Upper lobe of right lung (tissue), 1 donor: Measurements from ENCODE around the gene CRNKL1. TPM values are rescaled to one million over a fixed set of nuclear protein-coding genes. Genes with fewer than 3 reads are reported as not detected.

Experiments
- ATAC-seq: fragments of 200-7000 bp; cut with Tn5 transposase; one replicate; pipeline ENCODE4 v1.9.1; 2020; ENCODE audit warnings: mild to moderate bottlenecking, moderate library complexity
- DNase-seq: peaks from one replicate; pipeline ENCODE4 v3.0.0-alpha.2; 2020
- H3K27ac ChIP-seq: fragments of 200-600 bp; one replicate; pipeline ENCODE4 v1.8.0; 2022
- H3K27me3 ChIP-seq: fragments of 200-600 bp; one replicate; pipeline ENCODE4 v1.8.0; 2022; ENCODE audit warnings: mild to moderate bottlenecking
- H3K36me3 ChIP-seq: fragments of 200-600 bp; one replicate; pipeline ENCODE4 v1.8.0; 2022
- H3K4me1 ChIP-seq: fragments of 200-600 bp; one replicate; pipeline ENCODE4 v1.8.0; 2022
- H3K4me3 ChIP-seq: fragments of 200-600 bp; one replicate; pipeline ENCODE4 v1.8.0; 2022; ENCODE audit warnings: mild to moderate bottlenecking
- H3K9me3 ChIP-seq: fragments of 200-600 bp; one replicate; pipeline ENCODE4 v1.8.0; 2022
- CTCF ChIP-seq: fragments of 200-600 bp; IDR thresholded peaks from one replicate; pipeline ENCODE4 v1.8.0; 2022; ENCODE audit warnings: antibody characterized with exemption
- intact Hi-C: fragments of 100-400 bp; cut with DNase I; formaldehyde crosslinking; loops from one replicate; pipeline ENCODE4 v1.11.0; 2022
- total RNA-seq: library from RNA; stranded (reverse); fragmentation: NEBNext Ultra II Directional; extraction: Animal tissue kit (Norgen Biotek cat#: 25700); gene quantifications from one replicate; pipeline ENCODE4 v1.2.1, GENCODE V29; 2021
- donor health status: DM: no; HTN: yes; CAD: no; lungs with severe emphysema.

CRNKL1 gene
- total RNA-seq, 1 donor from 2014 or later = 20.2 TPM

GRCh38 chr20:20051767-20052073 is 546 bp downstream of the CRNKL1 start:
- no peak for DNase-seq
- peak overlapping the region; percentile 99 for H3K4me3 ChIP-seq
- peak overlapping the region; percentile 89 for H3K27ac ChIP-seq
- H3K36me3 ChIP-seq = peaks cover 37% of the 10 kb centered on the region
- no peaks in the 10 kb centered on the region for H3K27me3 ChIP-seq
- TF ChIP-seq CTCF = no peak
- peaks cover 15% of the 10 kb centered on the region for H3K4me1 ChIP-seq
- ATAC-seq = no peak
- H3K9me3 ChIP-seq = no peaks in the 10 kb centered on the region
- intact Hi-C loops = no loop called here

GRCh38 chr20:20039752-20040387 is 12.4 kb downstream of the CRNKL1 start:
- peaks cover 100% of the 10 kb centered on the region for H3K36me3 ChIP-seq

GRCh38 chr20:20038586-20038985 is 13.7 kb downstream of the CRNKL1 start:
- Histone ChIP-seq H3K4me3 (no peak overlapping the region), H3K4me1 (no peaks in the 10 kb centered on the region), H3K27ac (no peak overlapping the region), H3K36me3 (peaks cover 100% of the 10 kb centered on the region), H3K27me3 (no peaks in the 10 kb centered on the region), H3K9me3 (no peaks in the 10 kb centered on the region)
- DNase-seq (no peak), ATAC-seq (peak; percentile 69)
- intact Hi-C loops = no loop called here
- no peak for TF ChIP-seq CTCF

More at GRCh38 chr20:20039752-20040387, 12.4 kb downstream of the CRNKL1 start:
- no peak for DNase-seq
- no peaks in the 10 kb centered on the region for H3K4me1 ChIP-seq
- no peak for ATAC-seq
- no peak overlapping the region for H3K4me3 ChIP-seq
- H3K9me3 ChIP-seq = no peaks in the 10 kb centered on the region
- H3K27ac ChIP-seq = no peak overlapping the region
- intact Hi-C loops = no loop called here
- TF ChIP-seq CTCF = no peak
- no peaks in the 10 kb centered on the region for H3K27me3 ChIP-seq

GRCh38 chr20:20037960-20038359 is 14.3 kb downstream of the CRNKL1 start:
- Histone ChIP-seq H3K27ac (no peak overlapping the region), H3K9me3 (no peaks in the 10 kb centered on the region), H3K36me3 (peaks cover 100% of the 10 kb centered on the region), H3K4me3 (no peak overlapping the region), H3K27me3 (no peaks in the 10 kb centered on the region), H3K4me1 (no peaks in the 10 kb centered on the region)
- no peak for DNase-seq
- intact Hi-C loops = no loop called here
- no peak for ATAC-seq
- TF ChIP-seq CTCF = no peak

- H3K9me3 ChIP-seq = no peaks in the 10 kb centered on the region
- peaks cover 100% of the 10 kb centered on the region for H3K36me3 ChIP-seq
- no peaks in the 10 kb centered on the region for H3K4me1 ChIP-seq
- intact Hi-C loops = no loop called here
- no peak overlapping the region for H3K27ac ChIP-seq
- H3K4me3 ChIP-seq = no peak overlapping the region
- H3K27me3 ChIP-seq = no peaks in the 10 kb centered on the region
- no peak for TF ChIP-seq CTCF
- DNase-seq (no peak), ATAC-seq (no peak)
Measured at GRCh38 chr20:20036756-20037155, 15.5 kb downstream of the CRNKL1 start.

- TF ChIP-seq CTCF = no peak
- no peak overlapping the region for H3K4me3 ChIP-seq
- no peaks in the 10 kb centered on the region for H3K27me3 ChIP-seq
- no peak for ATAC-seq
- H3K27ac ChIP-seq = no peak overlapping the region
- intact Hi-C loops = no loop called here
- H3K9me3 ChIP-seq = no peaks in the 10 kb centered on the region
- H3K4me1 ChIP-seq = no peaks in the 10 kb centered on the region
- H3K36me3 ChIP-seq = peaks cover 100% of the 10 kb centered on the region
- DNase-seq = no peak
Measured at GRCh38 chr20:20034486-20034885, 17.8 kb downstream of the CRNKL1 start.
